ENCODE data around the gene PTPRQ.

Gene PTPRQ

DNA sequence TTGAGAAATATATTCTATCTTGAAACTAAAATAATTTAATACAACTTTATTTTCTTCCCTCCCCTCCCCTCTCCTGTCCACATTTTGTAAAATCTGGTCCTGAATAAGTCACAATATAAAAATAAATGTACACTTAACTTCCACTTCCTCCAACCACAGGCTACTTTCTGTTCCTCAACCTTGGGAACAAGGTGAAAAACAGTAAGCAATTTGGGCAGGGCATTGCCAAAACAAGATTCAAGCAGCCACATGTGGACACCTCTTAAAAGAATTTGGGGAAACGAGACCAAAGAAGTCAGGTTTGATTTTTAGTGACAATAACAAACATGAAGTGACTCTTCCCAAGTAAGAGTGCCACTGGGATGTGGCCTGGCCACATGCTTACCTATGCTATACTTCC lies 115.7 kb downstream of the PTPRQ start:
- Histone ChIP-seq H3K4me1 (ENCODE audit: insufficient read depth, low read length) (no peaks in the 10 kb centered on the region), H3K27ac (ENCODE audit: low read depth, low read length) (no peak overlapping the region), H3K9ac (ENCODE audit: low read depth, low read length) (no peak overlapping the region), H3K36me3 (ENCODE audit: insufficient read depth, low read length) (no peaks in the 10 kb centered on the region), H3K27me3 (ENCODE audit: insufficient read depth, low read length) (no peaks in the 10 kb centered on the region), H3K4me3 (ENCODE audit: low read length) (no peak overlapping the region), H3K9me3 (ENCODE audit: insufficient read depth, low read depth, low read length) (no peaks in the 10 kb centered on the region)
- WGBS: 92% methylated on average over 1 of the region's 1 CpG

DNA sequence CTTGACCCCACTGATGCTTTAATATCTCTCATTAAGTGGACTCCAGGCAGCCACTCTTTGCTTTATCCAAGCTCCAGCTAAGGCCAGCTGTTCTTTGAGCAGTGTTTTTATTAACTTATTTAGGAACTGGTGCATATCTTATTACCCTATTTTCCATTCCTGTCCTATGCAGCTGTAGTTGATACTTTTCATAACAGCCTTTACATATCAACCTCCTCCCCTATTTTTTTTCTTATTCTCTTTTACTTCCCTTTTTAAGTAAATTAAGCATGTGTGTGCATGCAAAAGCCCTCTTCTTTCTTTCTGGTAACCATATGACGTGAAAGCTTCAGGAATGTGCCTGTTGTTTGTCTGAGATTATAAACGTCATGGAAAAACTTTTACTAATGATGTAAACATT lies 121.2 kb downstream of the PTPRQ start:
- Histone ChIP-seq H3K9me3 (ENCODE audit: insufficient read depth, low read depth, low read length) (no peaks in the 10 kb centered on the region), H3K27me3 (ENCODE audit: insufficient read depth, low read length) (no peaks in the 10 kb centered on the region), H3K9ac (ENCODE audit: low read depth, low read length) (no peak overlapping the region), H3K36me3 (ENCODE audit: insufficient read depth, low read length) (no peaks in the 10 kb centered on the region), H3K27ac (ENCODE audit: low read depth, low read length) (no peak overlapping the region), H3K4me3 (ENCODE audit: low read length) (no peak overlapping the region), H3K4me1 (ENCODE audit: insufficient read depth, low read length) (no peaks in the 10 kb centered on the region)
- no CpG with 5 or more reads among the region's 2 CpGs for WGBS

- H3K9me3 ChIP-seq (ENCODE audit: insufficient read depth, low read depth, low read length): no peaks in the 10 kb centered on the region
- H3K36me3 ChIP-seq (ENCODE audit: insufficient read depth, low read length): no peaks in the 10 kb centered on the region
- H3K27ac ChIP-seq (ENCODE audit: low read depth, low read length): no peak overlapping the region
- H3K9ac ChIP-seq (ENCODE audit: low read depth, low read length): no peak overlapping the region
- no peaks in the 10 kb centered on the region for H3K27me3 ChIP-seq (ENCODE audit: insufficient read depth, low read length)
- no peaks in the 10 kb centered on the region for H3K4me1 ChIP-seq (ENCODE audit: insufficient read depth, low read length)
- H3K4me3 ChIP-seq (ENCODE audit: low read length): no peak overlapping the region
Observed at GRCh38 chr12:80567401-80567800, 123.4 kb downstream of the PTPRQ start.

DNA sequence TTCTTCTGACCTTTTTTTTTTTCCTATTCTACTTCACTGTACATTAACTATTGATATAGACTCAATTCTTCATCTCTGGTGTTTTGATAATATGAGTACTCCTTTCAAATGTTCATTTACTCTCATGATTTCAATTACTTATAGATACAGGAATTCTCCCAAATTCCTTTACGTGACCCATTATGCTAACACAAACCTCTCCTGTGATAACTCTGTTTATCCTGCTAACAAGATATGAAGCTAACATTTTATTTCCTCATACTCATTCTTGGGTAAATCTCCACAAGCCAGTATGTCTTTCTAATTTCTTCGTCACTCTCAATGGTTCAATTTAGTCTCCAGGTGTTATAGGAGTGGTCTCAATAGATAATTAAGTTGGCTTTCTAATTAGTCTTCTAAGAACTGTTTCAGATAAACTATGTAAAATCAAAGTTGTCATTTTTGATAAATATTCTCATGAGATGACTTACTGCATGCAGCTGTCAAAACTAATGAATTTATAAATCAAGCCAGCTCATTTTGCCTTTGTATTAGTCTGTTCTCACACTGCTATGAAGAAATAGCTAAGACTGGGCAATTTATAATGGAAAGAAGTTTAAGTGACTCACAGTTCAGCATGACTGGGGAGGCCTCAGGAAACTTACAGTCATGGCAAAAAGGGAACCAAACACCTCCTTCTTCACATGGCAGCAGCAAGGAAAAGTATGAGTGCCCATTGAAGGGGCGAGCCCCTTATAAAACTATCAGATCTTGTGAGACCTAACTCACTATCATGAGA lies 132.8 kb downstream of the PTPRQ start:
- H3K27ac ChIP-seq (ENCODE audit: low read depth, low read length): no peak overlapping the region
- no peaks in the 10 kb centered on the region for H3K4me1 ChIP-seq (ENCODE audit: insufficient read depth, low read length)
- H3K4me3 ChIP-seq (ENCODE audit: low read length): no peak overlapping the region
- H3K36me3 ChIP-seq (ENCODE audit: insufficient read depth, low read length): no peaks in the 10 kb centered on the region
- no peaks in the 10 kb centered on the region for H3K27me3 ChIP-seq (ENCODE audit: insufficient read depth, low read length)
- H3K9me3 ChIP-seq (ENCODE audit: insufficient read depth, low read depth, low read length): no peaks in the 10 kb centered on the region
- WGBS: 97% methylated on average over 3 of the region's 3 CpGs
- H3K9ac ChIP-seq (ENCODE audit: low read depth, low read length): no peak overlapping the region

GRCh38 chr12:80580254-80580653 lies 136.2 kb downstream of the PTPRQ start:
- H3K4me3 ChIP-seq (ENCODE audit: low read length): no peak overlapping the region
- H3K27me3 ChIP-seq (ENCODE audit: insufficient read depth, low read length): no peaks in the 10 kb centered on the region
- H3K9ac ChIP-seq (ENCODE audit: low read depth, low read length): no peak overlapping the region
- no peak overlapping the region for H3K27ac ChIP-seq (ENCODE audit: low read depth, low read length)
- 92% methylated on average over 1 of the region's 1 CpG for WGBS
- H3K4me1 ChIP-seq (ENCODE audit: insufficient read depth, low read length): no peaks in the 10 kb centered on the region
- H3K9me3 ChIP-seq (ENCODE audit: insufficient read depth, low read depth, low read length): no peaks in the 10 kb centered on the region
- no peaks in the 10 kb centered on the region for H3K36me3 ChIP-seq (ENCODE audit: insufficient read depth, low read length)

- H3K9me3 ChIP-seq (ENCODE audit: insufficient read depth, low read depth, low read length): no peaks in the 10 kb centered on the region
- no peak overlapping the region for H3K9ac ChIP-seq (ENCODE audit: low read depth, low read length)
- no peak overlapping the region for H3K4me3 ChIP-seq (ENCODE audit: low read length)
- 94% methylated on average over 1 of the region's 2 CpGs for WGBS
- no peaks in the 10 kb centered on the region for H3K4me1 ChIP-seq (ENCODE audit: insufficient read depth, low read length)
- H3K27ac ChIP-seq (ENCODE audit: low read depth, low read length): no peak overlapping the region
- H3K27me3 ChIP-seq (ENCODE audit: insufficient read depth, low read length): no peaks in the 10 kb centered on the region
- H3K36me3 ChIP-seq (ENCODE audit: insufficient read depth, low read length): no peaks in the 10 kb centered on the region
Observed at GRCh38 chr12:80581783-80582182, 137.7 kb downstream of the PTPRQ start.

GRCh38 chr12:80582431-80582830 lies 138.4 kb downstream of the PTPRQ start:
- WGBS: no CpG with 5 or more reads among the region's 2 CpGs
- Histone ChIP-seq H3K27me3 (ENCODE audit: insufficient read depth, low read length) (no peaks in the 10 kb centered on the region), H3K36me3 (ENCODE audit: insufficient read depth, low read length) (no peaks in the 10 kb centered on the region), H3K27ac (ENCODE audit: low read depth, low read length) (no peak overlapping the region), H3K9me3 (ENCODE audit: insufficient read depth, low read depth, low read length) (no peaks in the 10 kb centered on the region), H3K4me1 (ENCODE audit: insufficient read depth, low read length) (no peaks in the 10 kb centered on the region), H3K9ac (ENCODE audit: low read depth, low read length) (no peak overlapping the region), H3K4me3 (ENCODE audit: low read length) (no peak overlapping the region)

GRCh38 chr12:80589077-80589476 lies 145.0 kb downstream of the PTPRQ start:
- Histone ChIP-seq H3K36me3 (ENCODE audit: insufficient read depth, low read length) (no peaks in the 10 kb centered on the region), H3K9ac (ENCODE audit: low read depth, low read length) (no peak overlapping the region), H3K27ac (ENCODE audit: low read depth, low read length) (no peak overlapping the region), H3K27me3 (ENCODE audit: insufficient read depth, low read length) (no peaks in the 10 kb centered on the region), H3K4me1 (ENCODE audit: insufficient read depth, low read length) (no peaks in the 10 kb centered on the region), H3K9me3 (ENCODE audit: insufficient read depth, low read depth, low read length) (no peaks in the 10 kb centered on the region), H3K4me3 (ENCODE audit: low read length) (no peak overlapping the region)

- Histone ChIP-seq H3K4me3 (ENCODE audit: low read length) (no peak overlapping the region), H3K4me1 (ENCODE audit: insufficient read depth, low read length) (no peaks in the 10 kb centered on the region), H3K9ac (ENCODE audit: low read depth, low read length) (no peak overlapping the region), H3K36me3 (ENCODE audit: insufficient read depth, low read length) (no peaks in the 10 kb centered on the region), H3K27ac (ENCODE audit: low read depth, low read length) (no peak overlapping the region), H3K27me3 (ENCODE audit: insufficient read depth, low read length) (no peaks in the 10 kb centered on the region), H3K9me3 (ENCODE audit: insufficient read depth, low read depth, low read length) (no peaks in the 10 kb centered on the region)
- WGBS: 89% methylated on average over 4 of the region's 4 CpGs
Observed at GRCh38 chr12:80590085-80590484, 146.1 kb downstream of the PTPRQ start.

DNA sequence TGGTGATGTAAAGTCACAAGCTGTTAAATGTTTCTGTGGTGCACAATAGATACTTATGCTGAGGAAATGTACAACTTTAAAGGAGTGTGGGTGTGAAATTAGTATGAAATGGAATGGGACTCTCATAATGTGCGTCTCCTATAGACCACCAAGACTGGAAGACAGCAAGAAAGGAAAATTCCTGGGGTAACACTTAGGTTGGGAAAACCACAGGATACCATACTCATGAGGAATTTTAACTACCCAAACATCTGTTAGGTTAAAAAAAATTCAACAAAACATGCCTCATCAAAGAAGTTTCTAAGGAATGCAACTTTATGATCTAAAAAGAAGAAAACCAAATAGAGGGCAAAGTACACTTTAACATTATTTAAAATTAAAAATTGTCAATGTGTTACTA lies 149.7 kb downstream of the PTPRQ start:
- 89% methylated on average over 1 of the region's 1 CpG for WGBS
- no peak overlapping the region for H3K4me3 ChIP-seq (ENCODE audit: low read length)
- H3K27ac ChIP-seq (ENCODE audit: low read depth, low read length): no peak overlapping the region
- H3K9ac ChIP-seq (ENCODE audit: low read depth, low read length): no peak overlapping the region
- H3K36me3 ChIP-seq (ENCODE audit: insufficient read depth, low read length): no peaks in the 10 kb centered on the region
- H3K4me1 ChIP-seq (ENCODE audit: insufficient read depth, low read length): no peaks in the 10 kb centered on the region
- H3K27me3 ChIP-seq (ENCODE audit: insufficient read depth, low read length): no peaks in the 10 kb centered on the region
- H3K9me3 ChIP-seq (ENCODE audit: insufficient read depth, low read depth, low read length): no peaks in the 10 kb centered on the region

- no peak overlapping the region for H3K27ac ChIP-seq (ENCODE audit: low read depth, low read length)
- H3K27me3 ChIP-seq (ENCODE audit: insufficient read depth, low read length): no peaks in the 10 kb centered on the region
- no peaks in the 10 kb centered on the region for H3K4me1 ChIP-seq (ENCODE audit: insufficient read depth, low read length)
- no peaks in the 10 kb centered on the region for H3K36me3 ChIP-seq (ENCODE audit: insufficient read depth, low read length)
- H3K9ac ChIP-seq (ENCODE audit: low read depth, low read length): no peak overlapping the region
- no peaks in the 10 kb centered on the region for H3K9me3 ChIP-seq (ENCODE audit: insufficient read depth, low read depth, low read length)
- H3K4me3 ChIP-seq (ENCODE audit: low read length): no peak overlapping the region
Observed at GRCh38 chr12:80596509-80596908, 152.5 kb downstream of the PTPRQ start.

GRCh38 chr12:80598004-80598606 lies 154.1 kb downstream of the PTPRQ start:
- Histone ChIP-seq H3K4me1 (ENCODE audit: insufficient read depth, low read length) (no peaks in the 10 kb centered on the region), H3K36me3 (ENCODE audit: insufficient read depth, low read length) (no peaks in the 10 kb centered on the region), H3K9ac (ENCODE audit: low read depth, low read length) (no peak overlapping the region), H3K4me3 (ENCODE audit: low read length) (no peak overlapping the region), H3K27ac (ENCODE audit: low read depth, low read length) (no peak overlapping the region), H3K9me3 (ENCODE audit: insufficient read depth, low read depth, low read length) (no peaks in the 10 kb centered on the region), H3K27me3 (ENCODE audit: insufficient read depth, low read length) (no peaks in the 10 kb centered on the region)
- 85% methylated on average over 5 of the region's 5 CpGs for WGBS
